AG04449 (cell line): ENCODE results near the gene NATD1.

Experiments
- CTCF ChIA-PET: fragments of 350-600 bp; formaldehyde crosslinking; extraction: SDS; loops from one replicate; lab custom pipeline; 2021; ENCODE audit warnings: antibody characterized with exemption; lab: Yijun Ruan, JAX
- POLR2A ChIA-PET: fragments of 400-600, 350-600 bp; formaldehyde crosslinking; extraction: SDS; loops from one replicate; lab custom pipeline; 2020; ENCODE audit warnings: antibody characterized with exemption, inconsistent platforms; lab: Yijun Ruan, JAX
- DNase-seq: peaks from one replicate; pipeline ENCODE4 v3.0.0-alpha.2; 2010; ENCODE audit warnings: low read depth, low spot score
- H3K4me3 ChIP-seq: 2 replicates; pipeline ENCODE4 v1.5.1; 2011; ENCODE audit warnings: low read depth, mild to moderate bottlenecking, control low read depth, low read length
- TF ChIP-seq, protein P1 (sequence below): IDR thresholded peaks from one replicate; pipeline ENCODE4 v1.5.1; 2011; ENCODE audit warnings: mild to moderate bottlenecking, moderate library complexity, low read length, control low read depth, inconsistent platforms; ENCODE audit not compliant: insufficient read depth; ENCODE audit errors: missing control alignments

NATD1 gene

DNA sequence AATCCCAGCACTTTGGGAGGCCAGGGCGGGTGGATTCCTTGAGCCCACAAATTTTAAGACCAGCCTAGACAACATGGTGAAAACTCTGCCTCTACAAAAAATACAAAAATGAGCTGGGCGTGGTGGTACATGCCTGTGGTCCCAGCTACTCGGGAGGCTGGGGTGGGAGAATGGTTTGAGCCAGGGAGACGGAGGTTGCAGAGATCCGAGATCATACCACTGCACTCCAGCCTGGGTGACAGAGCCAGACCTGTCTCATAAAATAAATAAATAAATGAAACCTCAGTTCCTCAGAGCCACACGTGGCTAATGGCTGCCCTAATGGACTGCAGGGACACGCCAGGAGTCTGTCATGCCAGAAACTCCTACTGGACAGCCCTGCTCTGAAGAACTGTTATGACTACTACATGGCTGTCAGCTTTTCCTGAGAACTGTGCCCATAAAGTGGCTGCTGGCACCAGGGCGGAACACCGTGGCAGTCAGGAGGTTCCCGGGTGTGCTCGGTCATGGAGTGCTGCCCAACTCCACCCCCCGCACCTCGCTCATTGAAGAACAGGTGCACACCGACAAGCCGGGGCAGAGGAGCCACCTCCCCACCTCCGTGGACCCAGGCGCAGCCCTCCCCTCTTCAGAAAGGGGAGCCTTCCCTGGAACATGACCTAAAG lies 43.6 kb downstream of the NATD1 start:
- TF ChIP-seq, protein P1, sequence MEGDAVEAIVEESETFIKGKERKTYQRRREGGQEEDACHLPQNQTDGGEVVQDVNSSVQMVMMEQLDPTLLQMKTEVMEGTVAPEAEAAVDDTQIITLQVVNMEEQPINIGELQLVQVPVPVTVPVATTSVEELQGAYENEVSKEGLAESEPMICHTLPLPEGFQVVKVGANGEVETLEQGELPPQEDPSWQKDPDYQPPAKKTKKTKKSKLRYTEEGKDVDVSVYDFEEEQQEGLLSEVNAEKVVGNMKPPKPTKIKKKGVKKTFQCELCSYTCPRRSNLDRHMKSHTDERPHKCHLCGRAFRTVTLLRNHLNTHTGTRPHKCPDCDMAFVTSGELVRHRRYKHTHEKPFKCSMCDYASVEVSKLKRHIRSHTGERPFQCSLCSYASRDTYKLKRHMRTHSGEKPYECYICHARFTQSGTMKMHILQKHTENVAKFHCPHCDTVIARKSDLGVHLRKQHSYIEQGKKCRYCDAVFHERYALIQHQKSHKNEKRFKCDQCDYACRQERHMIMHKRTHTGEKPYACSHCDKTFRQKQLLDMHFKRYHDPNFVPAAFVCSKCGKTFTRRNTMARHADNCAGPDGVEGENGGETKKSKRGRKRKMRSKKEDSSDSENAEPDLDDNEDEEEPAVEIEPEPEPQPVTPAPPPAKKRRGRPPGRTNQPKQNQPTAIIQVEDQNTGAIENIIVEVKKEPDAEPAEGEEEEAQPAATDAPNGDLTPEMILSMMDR: no peak
- CTCF ChIA-PET: no interaction called here
- no peak overlapping the region for H3K4me3 ChIP-seq
- no peak for DNase-seq
- POLR2A ChIA-PET: no interaction called here

DNA sequence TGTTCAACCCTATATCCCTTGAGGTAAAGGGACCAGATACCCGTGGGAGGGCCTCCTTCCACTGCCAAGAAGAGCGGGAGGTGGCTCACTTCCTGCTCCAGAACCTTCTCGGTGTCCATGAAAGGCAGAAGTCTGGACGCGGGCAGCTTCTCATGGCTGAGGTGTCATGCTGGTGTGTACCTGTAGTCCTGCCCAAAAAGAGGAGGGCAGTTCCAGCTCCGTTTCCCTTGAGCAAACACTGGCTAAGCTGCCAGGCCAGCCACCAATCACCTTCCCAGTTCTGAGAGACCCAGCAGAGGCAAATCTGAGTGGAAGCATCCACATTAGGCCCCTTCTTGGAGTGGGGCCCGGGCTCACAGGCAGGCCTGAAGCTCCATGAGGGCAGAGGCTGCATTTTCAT lies 44.9 kb downstream of the NATD1 start:
- CTCF ChIA-PET: interaction anchor here (1.0 kb wide), 1 partner anchor 9 kb away, joined by 3 read pairs; no protein-coding TSS in a partner anchor
- TF ChIP-seq, protein P1: no peak
- DNase-seq: no peak
- no peak overlapping the region for H3K4me3 ChIP-seq
- POLR2A ChIA-PET: no interaction called here

DNA sequence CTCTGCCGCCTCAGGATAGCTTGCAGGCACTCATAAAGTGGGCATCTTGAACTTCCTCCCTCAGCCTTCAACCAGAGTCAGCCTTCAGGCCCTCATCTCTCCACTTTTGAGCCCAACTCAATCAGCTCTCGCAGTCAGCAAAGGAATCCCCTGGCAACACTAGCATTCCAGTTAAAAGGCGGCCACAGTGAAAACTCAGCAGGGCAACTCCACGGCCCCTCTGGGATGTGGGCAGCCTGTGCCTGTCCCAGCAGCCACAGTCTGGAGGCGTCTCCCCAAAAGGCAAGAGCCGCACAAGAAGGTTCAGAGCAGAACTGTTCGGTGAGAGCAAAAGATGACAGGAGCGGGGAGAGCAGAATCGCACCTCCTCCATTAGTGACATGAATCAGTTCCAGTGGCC lies 48.3 kb downstream of the NATD1 start:
- ChIA-PET POLR2A (no interaction called here), CTCF (interaction anchor here (2.3 kb wide), 1 partner anchor 75 kb away, joined by 8 read pairs; no protein-coding TSS in a partner anchor)

DNA sequence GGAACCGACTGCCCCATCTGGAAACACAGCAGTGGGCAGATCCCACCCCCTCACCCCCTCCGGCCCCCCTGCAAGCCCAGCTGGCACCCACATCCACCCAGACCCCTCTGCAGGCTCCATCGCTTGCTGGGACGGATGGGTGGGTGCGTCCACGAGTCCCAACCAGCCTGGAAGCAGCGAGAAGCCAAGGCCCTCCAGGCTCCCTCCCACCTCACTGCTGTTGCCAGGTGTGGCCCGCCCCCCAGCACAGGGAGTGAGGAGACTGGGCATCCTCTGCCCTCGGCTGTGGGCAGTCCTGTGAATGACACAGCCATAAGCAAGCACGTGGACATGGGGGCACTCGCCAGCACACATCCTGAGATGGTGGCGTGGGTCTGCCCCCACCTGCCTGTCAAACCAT lies 50.7 kb downstream of the NATD1 start:
- TF ChIP-seq, protein P1: no peak
- ChIA-PET POLR2A (no interaction called here), CTCF (interaction anchor here (0.9 kb wide), 1 partner anchor 8 kb away, joined by 4 read pairs; no protein-coding TSS in a partner anchor)
- no peak for DNase-seq
- H3K4me3 ChIP-seq: no peak overlapping the region

More for the DNA sequence above, 48.3 kb downstream of the NATD1 start:
- DNase-seq: no peak
- H3K4me3 ChIP-seq: no peak overlapping the region
- TF ChIP-seq, protein P1: no peak

DNA sequence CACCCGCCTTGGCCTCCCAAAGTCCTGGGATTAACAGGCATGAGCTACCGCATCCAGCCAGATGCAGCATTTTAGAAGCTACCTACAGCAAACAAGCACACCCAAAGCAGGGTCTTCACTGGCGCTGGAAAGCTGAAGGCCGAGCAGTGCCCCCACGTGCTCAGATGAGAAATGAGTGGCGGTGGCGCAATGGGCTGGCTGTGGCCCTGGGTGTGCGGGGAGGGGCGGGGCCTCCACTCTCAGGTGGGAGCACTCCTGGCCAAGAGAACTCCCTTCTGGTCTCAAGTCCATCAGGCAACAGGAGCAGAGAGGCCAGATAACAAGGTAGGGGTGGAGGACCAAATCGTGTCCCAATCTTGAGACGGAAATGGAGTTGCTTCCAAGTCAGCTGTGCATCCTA lies 51.3 kb downstream of the NATD1 start:
- ChIA-PET POLR2A (no interaction called here), CTCF (interaction anchor here (0.6 to 0.9 kb wide), 2 partner anchors 9 to 11 kb away, joined by 3 to 4 read pairs; no protein-coding TSS in a partner anchor)
- TF ChIP-seq, protein P1: no peak
- no peak for DNase-seq
- no peak overlapping the region for H3K4me3 ChIP-seq

DNA sequence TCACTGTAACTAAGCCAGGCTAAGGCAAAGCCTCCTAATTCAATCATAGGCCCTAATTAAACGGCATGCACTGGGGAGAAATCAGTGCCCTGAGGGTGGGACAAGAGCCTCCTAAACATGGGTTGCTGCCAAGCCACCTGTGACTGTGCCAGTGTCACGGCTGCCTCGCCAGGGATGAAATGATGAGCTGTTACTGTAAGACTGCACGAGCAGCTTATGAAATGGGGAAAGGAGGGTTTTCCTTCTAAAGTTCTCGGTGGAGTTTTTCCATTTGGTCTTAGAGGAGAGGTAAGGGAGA lies 52.0 kb downstream of the NATD1 start:
- DNase-seq: no peak
- POLR2A ChIA-PET: no interaction called here
- TF ChIP-seq, protein P1: no peak
- H3K4me3 ChIP-seq: no peak overlapping the region
- CTCF ChIA-PET: interaction anchor here (1.3 kb wide), 1 partner anchor 28 kb away, joined by 3 read pairs; no protein-coding TSS in a partner anchor
